NCI-H510A (cell line): ENCODE measurements around the gene PUS1.

Source experiments
- DNase-seq: peaks from one replicate; lab custom pipeline; 2025; lab: John Stamatoyannopoulos, UW

PUS1 gene

GRCh38 chr12:131902332-131903241 lies 26.5 kb upstream of the PUS1 start:
- DNase-seq: no peak

GRCh38 chr12:131903270-131904255 lies 25.5 kb upstream of the PUS1 start:
- no peak for DNase-seq

GRCh38 chr12:131904346-131904745 lies 24.7 kb upstream of the PUS1 start:
- no peak for DNase-seq

GRCh38 chr12:131905081-131905629 lies 23.9 kb upstream of the PUS1 start:
- no peak for DNase-seq

- no peak for DNase-seq
These were observed 23.4 kb upstream of the PUS1 start for GRCh38 chr12:131905630-131906091.

- no peak for DNase-seq
These were observed 21.5 kb upstream of the PUS1 start for GRCh38 chr12:131907379-131908091.

GRCh38 chr12:131908092-131909080 lies 20.7 kb upstream of the PUS1 start:
- DNase-seq: no peak

GRCh38 chr12:131909081-131909751 lies 19.9 kb upstream of the PUS1 start:
- DNase-seq: no peak

- DNase-seq: no peak
These were observed 19.3 kb upstream of the PUS1 start for GRCh38 chr12:131909752-131910219.

GRCh38 chr12:131910302-131911027 lies 18.6 kb upstream of the PUS1 start:
- no peak for DNase-seq

GRCh38 chr12:131911028-131911650 lies 17.9 kb upstream of the PUS1 start:
- no peak for DNase-seq

- DNase-seq: no peak
These were observed 17.1 kb upstream of the PUS1 start for GRCh38 chr12:131911851-131912477.

- no peak for DNase-seq
These were observed 16.4 kb upstream of the PUS1 start for GRCh38 chr12:131912518-131913274.

GRCh38 chr12:131913666-131914065 lies 15.4 kb upstream of the PUS1 start:
- DNase-seq: no peak

- DNase-seq: no peak
These were observed 14.8 kb upstream of the PUS1 start for GRCh38 chr12:131914179-131914702.

GRCh38 chr12:131915000-131915689 lies 13.9 kb upstream of the PUS1 start:
- no peak for DNase-seq
